Neural cell (in vitro differentiated cells): ENCODE data around the gene HIPK2. TPM values are rescaled to one million over a fixed set of nuclear protein-coding genes. Genes with fewer than 3 reads are reported as not detected.

Experiments
- H2AFZ ChIP-seq: fragments of 200-600, 300-800 bp; sonication (generic), shearing (Covaris generic); 2 replicates; pipeline ENCODE4 v1.6.0; 2014; ENCODE audit warnings: low read depth, mild to moderate bottlenecking, antibody characterized with exemption, low read length, moderate library complexity
- H3F3A ChIP-seq: fragments of 200-600 bp; shearing (Covaris generic); 2 replicates; pipeline ENCODE4 v1.6.1; 2016; ENCODE audit warnings: mild to moderate bottlenecking, moderate library complexity, mixed read lengths, antibody characterized with exemption, low read length; ENCODE audit not compliant: insufficient read depth, poor library complexity, severe bottlenecking
- H3K27ac ChIP-seq: fragments of 200-600, 300-800 bp; sonication (generic), shearing (Covaris generic); 2 replicates; pipeline ENCODE4 v1.5.1; 2014; ENCODE audit warnings: mild to moderate bottlenecking, low read length, moderate library complexity
- H3K27me3 ChIP-seq: fragments of 300-800, 200-600 bp; sonication (generic), shearing (Covaris generic); 2 replicates; pipeline ENCODE4 v1.6.0; 2014; ENCODE audit warnings: mild to moderate bottlenecking, low read depth, low read length, moderate library complexity; ENCODE audit not compliant: insufficient read depth
- H3K36me3 ChIP-seq: fragments of 300-800, 200-600 bp; sonication (generic), shearing (Covaris generic); 2 replicates; pipeline ENCODE4 v1.5.1; 2014; ENCODE audit warnings: mild to moderate bottlenecking, antibody characterized with exemption, low read length, moderate library complexity; ENCODE audit not compliant: insufficient read depth
- H3K4me2 ChIP-seq: fragments of 300-800, 200-600 bp; sonication (generic), shearing (Covaris generic); 2 replicates; pipeline ENCODE4 v1.6.0; 2014; ENCODE audit warnings: mild to moderate bottlenecking, low read length
- H3K4me3 ChIP-seq: fragments of 300-800, 200-600 bp; sonication (generic), shearing (Covaris generic); 2 replicates; pipeline ENCODE4 v1.5.1; 2014; ENCODE audit warnings: mild to moderate bottlenecking, low read length, moderate library complexity
- H3K79me2 ChIP-seq: fragments of 200-600 bp; shearing (Covaris generic); replicated peaks from 2 replicates; pipeline ENCODE4 v1.6.0; 2014; ENCODE audit warnings: mild to moderate bottlenecking, low read length, moderate library complexity; ENCODE audit not compliant: insufficient read depth
- H3K9ac ChIP-seq: fragments of 300-800, 200-600 bp; sonication (generic), shearing (Covaris generic); 2 replicates; pipeline ENCODE4 v1.6.1; 2016; ENCODE audit warnings: mild to moderate bottlenecking, low read length, mixed read lengths
- H3K9me2 ChIP-seq: fragments of 200-600 bp; shearing (Covaris generic); 2 replicates; pipeline ENCODE4 v1.6.1; 2016; ENCODE audit warnings: mild to moderate bottlenecking, low read length, mixed read lengths; ENCODE audit not compliant: insufficient read depth
- H3K9me3 ChIP-seq: fragments of 200-600, 300-800 bp; sonication (generic), shearing (Covaris generic); 2 replicates; pipeline ENCODE4 v1.6.1; 2016; ENCODE audit warnings: mild to moderate bottlenecking, mixed run types, low read length, moderate library complexity, mixed read lengths
- H4K20me1 ChIP-seq: fragments of 200-600 bp; shearing (Covaris generic); 2 replicates; pipeline ENCODE4 v1.6.1; 2016; ENCODE audit warnings: mild to moderate bottlenecking, mixed run types; ENCODE audit not compliant: insufficient read depth
- EP300 ChIP-seq: fragments of 450-650 bp; conservative IDR thresholded peaks from 2 replicates; pipeline ENCODE4 v1.6.1; 2014; ENCODE audit warnings: antibody characterized with exemption, mild to moderate bottlenecking, moderate library complexity; ENCODE audit not compliant: poor library complexity, severe bottlenecking
- EZH2 ChIP-seq: fragments of 200-600, 300-800 bp; shearing (Covaris generic), sonication (generic); IDR thresholded peaks from 2 replicates; pipeline ENCODE4 v1.6.1; 2014; ENCODE audit warnings: antibody characterized with exemption, low read length, borderline replicate concordance, mild to moderate bottlenecking; ENCODE audit not compliant: insufficient read depth, poor library complexity, severe bottlenecking
- MXI1 ChIP-seq: fragments of 450-650 bp; conservative IDR thresholded peaks from 2 replicates; pipeline ENCODE4 v1.6.1; 2014; ENCODE audit warnings: antibody characterized with exemption, mild to moderate bottlenecking; ENCODE audit not compliant: poor library complexity, severe bottlenecking
- POLR2AphosphoS5 ChIP-seq: IDR thresholded peaks from 2 replicates; pipeline ENCODE4 v1.6.1; 2012
- RAD21 ChIP-seq: fragments of 450-650 bp; conservative IDR thresholded peaks from 2 replicates; pipeline ENCODE4 v1.6.1; 2014; ENCODE audit warnings: antibody characterized with exemption, mild to moderate bottlenecking, moderate library complexity
- SMC3 ChIP-seq: fragments of 450-650 bp; conservative IDR thresholded peaks from 2 replicates; pipeline ENCODE4 v1.6.1; 2014; ENCODE audit warnings: antibody characterized with exemption, mild to moderate bottlenecking, moderate library complexity; ENCODE audit not compliant: poor library complexity
- TAF1 ChIP-seq: IDR thresholded peaks from 2 replicates; pipeline ENCODE4 v1.6.1; 2012; ENCODE audit warnings: low read depth
- polyA plus RNA-seq: library from polyadenylated mRNA; depleted of rRNA; stranded (reverse); fragments of >200 nt; gene quantifications from 2 replicates; pipeline ENCODE4 v1.2.3, GENCODE V29; 2014
- TF ChIP-seq, protein P1 (sequence below): IDR thresholded peaks from 2 replicates; pipeline ENCODE4 v1.6.1; 2012; ENCODE audit warnings: borderline replicate concordance
- TF ChIP-seq, protein P2 (sequence below): fragments of 450-650 bp; IDR thresholded peaks from 2 replicates; pipeline ENCODE4 v1.5.1; 2014; ENCODE audit warnings: antibody characterized with exemption, mild to moderate bottlenecking, moderate library complexity; ENCODE audit not compliant: poor library complexity, severe bottlenecking

Gene HIPK2
- polyA plus RNA-seq, 1 donor from 2014 or later = 8.5 TPM

- Histone ChIP-seq H3K27me3 (no peaks in the 10 kb centered on the region), H3K9me2 (no peaks in the 10 kb centered on the region), H3K4me2 (no peak overlapping the region), H3K79me2 (peaks cover 34% of the 10 kb centered on the region), H3K9me3 (no peaks in the 10 kb centered on the region), H3K27ac (no peak overlapping the region), H2AFZ (no peak overlapping the region), H3K9ac (no peak overlapping the region), H3F3A (no peaks in the 10 kb centered on the region), H4K20me1 (peaks cover 6% of the 10 kb centered on the region), H3K36me3 (no peaks in the 10 kb centered on the region), H3K4me3 (no peak overlapping the region)
- TF ChIP-seq EP300 = no peak
- TF ChIP-seq, protein P1, sequence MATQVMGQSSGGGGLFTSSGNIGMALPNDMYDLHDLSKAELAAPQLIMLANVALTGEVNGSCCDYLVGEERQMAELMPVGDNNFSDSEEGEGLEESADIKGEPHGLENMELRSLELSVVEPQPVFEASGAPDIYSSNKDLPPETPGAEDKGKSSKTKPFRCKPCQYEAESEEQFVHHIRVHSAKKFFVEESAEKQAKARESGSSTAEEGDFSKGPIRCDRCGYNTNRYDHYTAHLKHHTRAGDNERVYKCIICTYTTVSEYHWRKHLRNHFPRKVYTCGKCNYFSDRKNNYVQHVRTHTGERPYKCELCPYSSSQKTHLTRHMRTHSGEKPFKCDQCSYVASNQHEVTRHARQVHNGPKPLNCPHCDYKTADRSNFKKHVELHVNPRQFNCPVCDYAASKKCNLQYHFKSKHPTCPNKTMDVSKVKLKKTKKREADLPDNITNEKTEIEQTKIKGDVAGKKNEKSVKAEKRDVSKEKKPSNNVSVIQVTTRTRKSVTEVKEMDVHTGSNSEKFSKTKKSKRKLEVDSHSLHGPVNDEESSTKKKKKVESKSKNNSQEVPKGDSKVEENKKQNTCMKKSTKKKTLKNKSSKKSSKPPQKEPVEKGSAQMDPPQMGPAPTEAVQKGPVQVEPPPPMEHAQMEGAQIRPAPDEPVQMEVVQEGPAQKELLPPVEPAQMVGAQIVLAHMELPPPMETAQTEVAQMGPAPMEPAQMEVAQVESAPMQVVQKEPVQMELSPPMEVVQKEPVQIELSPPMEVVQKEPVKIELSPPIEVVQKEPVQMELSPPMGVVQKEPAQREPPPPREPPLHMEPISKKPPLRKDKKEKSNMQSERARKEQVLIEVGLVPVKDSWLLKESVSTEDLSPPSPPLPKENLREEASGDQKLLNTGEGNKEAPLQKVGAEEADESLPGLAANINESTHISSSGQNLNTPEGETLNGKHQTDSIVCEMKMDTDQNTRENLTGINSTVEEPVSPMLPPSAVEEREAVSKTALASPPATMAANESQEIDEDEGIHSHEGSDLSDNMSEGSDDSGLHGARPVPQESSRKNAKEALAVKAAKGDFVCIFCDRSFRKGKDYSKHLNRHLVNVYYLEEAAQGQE = no peak
- TF ChIP-seq EZH2 = no peak
- TF ChIP-seq POLR2AphosphoS5 = no peak
- no peak for TF ChIP-seq RAD21
- TF ChIP-seq, protein P2, sequence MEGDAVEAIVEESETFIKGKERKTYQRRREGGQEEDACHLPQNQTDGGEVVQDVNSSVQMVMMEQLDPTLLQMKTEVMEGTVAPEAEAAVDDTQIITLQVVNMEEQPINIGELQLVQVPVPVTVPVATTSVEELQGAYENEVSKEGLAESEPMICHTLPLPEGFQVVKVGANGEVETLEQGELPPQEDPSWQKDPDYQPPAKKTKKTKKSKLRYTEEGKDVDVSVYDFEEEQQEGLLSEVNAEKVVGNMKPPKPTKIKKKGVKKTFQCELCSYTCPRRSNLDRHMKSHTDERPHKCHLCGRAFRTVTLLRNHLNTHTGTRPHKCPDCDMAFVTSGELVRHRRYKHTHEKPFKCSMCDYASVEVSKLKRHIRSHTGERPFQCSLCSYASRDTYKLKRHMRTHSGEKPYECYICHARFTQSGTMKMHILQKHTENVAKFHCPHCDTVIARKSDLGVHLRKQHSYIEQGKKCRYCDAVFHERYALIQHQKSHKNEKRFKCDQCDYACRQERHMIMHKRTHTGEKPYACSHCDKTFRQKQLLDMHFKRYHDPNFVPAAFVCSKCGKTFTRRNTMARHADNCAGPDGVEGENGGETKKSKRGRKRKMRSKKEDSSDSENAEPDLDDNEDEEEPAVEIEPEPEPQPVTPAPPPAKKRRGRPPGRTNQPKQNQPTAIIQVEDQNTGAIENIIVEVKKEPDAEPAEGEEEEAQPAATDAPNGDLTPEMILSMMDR = no peak
- no peak for TF ChIP-seq TAF1
- TF ChIP-seq MXI1 = no peak
- no peak for TF ChIP-seq SMC3
Observed at GRCh38 chr7:139741239-139741638, 36.6 kb downstream of the HIPK2 start.

GRCh38 chr7:139739863-139740597, 37.8 kb downstream of the HIPK2 start:
- Histone ChIP-seq H3K79me2 (peaks cover 44% of the 10 kb centered on the region), H3K9me2 (no peaks in the 10 kb centered on the region), H4K20me1 (no peaks in the 10 kb centered on the region), H3K27me3 (no peaks in the 10 kb centered on the region), H3K36me3 (no peaks in the 10 kb centered on the region), H3K4me2 (no peak overlapping the region), H3K9ac (no peak overlapping the region), H3F3A (no peaks in the 10 kb centered on the region), H3K4me3 (no peak overlapping the region), H3K9me3 (no peaks in the 10 kb centered on the region), H2AFZ (no peak overlapping the region), H3K27ac (no peak overlapping the region)
- TF ChIP-seq, protein P1 = no peak
- TF ChIP-seq TAF1 (no peak), MXI1 (no peak), RAD21 (no peak), POLR2AphosphoS5 (no peak), EZH2 (no peak), EP300 (no peak), SMC3 (no peak)
- TF ChIP-seq, protein P2 = no peak
